Measurements from ENCODE around the gene POLR3K.

GRCh38 chr16:100989-101388 is 47.6 kb upstream of the POLR3K start:
- TF ChIP-seq, protein P1, sequence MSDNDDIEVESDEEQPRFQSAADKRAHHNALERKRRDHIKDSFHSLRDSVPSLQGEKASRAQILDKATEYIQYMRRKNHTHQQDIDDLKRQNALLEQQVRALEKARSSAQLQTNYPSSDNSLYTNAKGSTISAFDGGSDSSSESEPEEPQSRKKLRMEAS (IDR thresholded peaks at IDR 0.05): no peak
- no peak for TF ChIP-seq TAF1 (conservative IDR thresholded peaks at IDR 0.05)
- TF ChIP-seq, protein P2, sequence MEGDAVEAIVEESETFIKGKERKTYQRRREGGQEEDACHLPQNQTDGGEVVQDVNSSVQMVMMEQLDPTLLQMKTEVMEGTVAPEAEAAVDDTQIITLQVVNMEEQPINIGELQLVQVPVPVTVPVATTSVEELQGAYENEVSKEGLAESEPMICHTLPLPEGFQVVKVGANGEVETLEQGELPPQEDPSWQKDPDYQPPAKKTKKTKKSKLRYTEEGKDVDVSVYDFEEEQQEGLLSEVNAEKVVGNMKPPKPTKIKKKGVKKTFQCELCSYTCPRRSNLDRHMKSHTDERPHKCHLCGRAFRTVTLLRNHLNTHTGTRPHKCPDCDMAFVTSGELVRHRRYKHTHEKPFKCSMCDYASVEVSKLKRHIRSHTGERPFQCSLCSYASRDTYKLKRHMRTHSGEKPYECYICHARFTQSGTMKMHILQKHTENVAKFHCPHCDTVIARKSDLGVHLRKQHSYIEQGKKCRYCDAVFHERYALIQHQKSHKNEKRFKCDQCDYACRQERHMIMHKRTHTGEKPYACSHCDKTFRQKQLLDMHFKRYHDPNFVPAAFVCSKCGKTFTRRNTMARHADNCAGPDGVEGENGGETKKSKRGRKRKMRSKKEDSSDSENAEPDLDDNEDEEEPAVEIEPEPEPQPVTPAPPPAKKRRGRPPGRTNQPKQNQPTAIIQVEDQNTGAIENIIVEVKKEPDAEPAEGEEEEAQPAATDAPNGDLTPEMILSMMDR (IDR thresholded peaks at IDR 0.05; ENCODE audit: low read depth, low read length, missing input control): no peak
- no peak for TF ChIP-seq RAD21 (IDR thresholded peaks at IDR 0.05)
- no peak for TF ChIP-seq ZBTB33 (IDR thresholded peaks at IDR 0.05)
- no peak for TF ChIP-seq YY1 (IDR thresholded peaks at IDR 0.05)
- TF ChIP-seq JUND (IDR thresholded peaks at IDR 0.05): no peak
- TF ChIP-seq ATF3 (IDR thresholded peaks at IDR 0.05): no peak
- no peak for TF ChIP-seq EGR1 (IDR thresholded peaks at IDR 0.05; ENCODE audit: low read depth in 2 of 2)
- TF ChIP-seq RXRA (IDR thresholded peaks at IDR 0.05): no peak
- no peak for TF ChIP-seq GABPA (IDR thresholded peaks at IDR 0.05 in 1 of 2, conservative IDR thresholded peaks at IDR 0.05 in 1 of 2)
- no peak for TF ChIP-seq SP1 (IDR thresholded peaks at IDR 0.05)
- TF ChIP-seq REST (IDR thresholded peaks at IDR 0.05): no peak

Measured in liver (tissue), 3 donors.